Dendritic cell treated with granulocyte-macrophage colony-stimulating factor and Interleukin-4, amounts not matched to agents 40 ng/mL and 50 ng/mL, for 4 days (primary cell): ENCODE measurements around the gene CDC6.
"Not testable (repeated sequence)": the region's sequence is repeated elsewhere in the genome, so short reads cannot be mapped to it uniquely, and the experiment has no call there.

Experiments used
- H3K27ac Mint-ChIP-seq: one replicate; pipeline ENCODE4 v1.8.0; 2022; ENCODE audit warnings: mild to moderate bottlenecking, mixed read lengths
- H3K27me3 Mint-ChIP-seq: one replicate; pipeline ENCODE4 v1.8.0; 2022; ENCODE audit warnings: mild to moderate bottlenecking, mixed read lengths
- H3K36me3 Mint-ChIP-seq: one replicate; pipeline ENCODE4 v1.8.0; 2022; ENCODE audit warnings: low read depth, mixed read lengths
- H3K4me1 Mint-ChIP-seq: one replicate; pipeline ENCODE4 v1.8.0; 2022; ENCODE audit warnings: low read depth, mixed read lengths
- H3K4me3 Mint-ChIP-seq: one replicate; pipeline ENCODE4 v1.8.0; 2022; ENCODE audit warnings: mild to moderate bottlenecking, moderate library complexity, mixed read lengths
- H3K9me3 Mint-ChIP-seq: one replicate; pipeline ENCODE4 v1.8.0; 2022; ENCODE audit warnings: mixed read lengths
- intact Hi-C: fragments of 100-400 bp; cut with micrococcal nuclease; formaldehyde crosslinking; loops from one replicate; pipeline ENCODE4 v1.15.0; 2022

The CDC6 gene

GRCh38 chr17:40298726-40299125 lies 11.0 kb downstream of the CDC6 start:
- intact Hi-C loops = no loop called here
- H3K4me3 Mint-ChIP-seq = no peak overlapping the region
- H3K4me1 Mint-ChIP-seq = peaks cover 9% of the 10 kb centered on the region
- no peaks in the 10 kb centered on the region for H3K9me3 Mint-ChIP-seq
- H3K27me3 Mint-ChIP-seq = no peaks in the 10 kb centered on the region
- H3K27ac Mint-ChIP-seq = no peak overlapping the region
- H3K36me3 Mint-ChIP-seq = no peaks in the 10 kb centered on the region

GRCh38 chr17:40299159-40299757 lies 11.6 kb downstream of the CDC6 start:
- H3K9me3 Mint-ChIP-seq, intact Hi-C loops, H3K4me3 Mint-ChIP-seq, H3K36me3 Mint-ChIP-seq, H3K27me3 Mint-ChIP-seq, H3K27ac Mint-ChIP-seq: not testable (repeated sequence)
- peaks cover 15% of the 10 kb centered on the region for H3K4me1 Mint-ChIP-seq

- intact Hi-C loops = no loop called here
- Mint-ChIP-seq H3K4me3 (no peak overlapping the region), H3K27ac (no peak overlapping the region)
Measured at GRCh38 chr17:40301315-40301714, 13.6 kb downstream of the CDC6 start.

GRCh38 chr17:40303009-40303657 lies 15.5 kb downstream of the CDC6 start:
- Mint-ChIP-seq H3K27me3 (no peaks in the 10 kb centered on the region), H3K9me3 (no peaks in the 10 kb centered on the region), H3K4me1 (peaks cover 17% of the 10 kb centered on the region), H3K36me3 (no peaks in the 10 kb centered on the region), H3K4me3 (no peak overlapping the region), H3K27ac (no peak overlapping the region)
- intact Hi-C loops = loop anchor here (1.0 to 2.0 kb wide), 3 partner anchors 42 to 112 kb away; no protein-coding TSS in a partner anchor

More at GRCh38 chr17:40301315-40301714, 13.6 kb downstream of the CDC6 start:
- Mint-ChIP-seq H3K9me3 (no peaks in the 10 kb centered on the region), H3K36me3 (no peaks in the 10 kb centered on the region), H3K4me1 (peaks cover 17% of the 10 kb centered on the region), H3K27me3 (no peaks in the 10 kb centered on the region)

GRCh38 chr17:40303708-40304551 lies 16.3 kb downstream of the CDC6 start:
- Mint-ChIP-seq H3K27me3 (no peaks in the 10 kb centered on the region), H3K9me3 (no peaks in the 10 kb centered on the region)

GRCh38 chr17:40304552-40304863 lies 16.8 kb downstream of the CDC6 start:
- H3K27me3 Mint-ChIP-seq, intact Hi-C loops, H3K4me3 Mint-ChIP-seq, H3K36me3 Mint-ChIP-seq, H3K27ac Mint-ChIP-seq, H3K9me3 Mint-ChIP-seq: not testable (repeated sequence)
- peaks cover 17% of the 10 kb centered on the region for H3K4me1 Mint-ChIP-seq

More at GRCh38 chr17:40303708-40304551, 16.3 kb downstream of the CDC6 start:
- peaks cover 17% of the 10 kb centered on the region for H3K4me1 Mint-ChIP-seq
- no peaks in the 10 kb centered on the region for H3K36me3 Mint-ChIP-seq
- H3K27ac Mint-ChIP-seq = no peak overlapping the region
- intact Hi-C loops = loop anchor here (1.0 to 2.0 kb wide), 3 partner anchors 41 to 111 kb away; no protein-coding TSS in a partner anchor
- no peak overlapping the region for H3K4me3 Mint-ChIP-seq

- H3K9me3 Mint-ChIP-seq, H3K4me3 Mint-ChIP-seq, H3K36me3 Mint-ChIP-seq, H3K27ac Mint-ChIP-seq, intact Hi-C loops, H3K27me3 Mint-ChIP-seq: not testable (repeated sequence)
- peaks cover 17% of the 10 kb centered on the region for H3K4me1 Mint-ChIP-seq
Measured at GRCh38 chr17:40304866-40305265, 17.2 kb downstream of the CDC6 start.

- intact Hi-C loops = no loop called here
- no peaks in the 10 kb centered on the region for H3K9me3 Mint-ChIP-seq
- no peaks in the 10 kb centered on the region for H3K36me3 Mint-ChIP-seq
- no peak overlapping the region for H3K4me3 Mint-ChIP-seq
- no peaks in the 10 kb centered on the region for H3K27me3 Mint-ChIP-seq
- peaks cover 17% of the 10 kb centered on the region for H3K4me1 Mint-ChIP-seq
- no peak overlapping the region for H3K27ac Mint-ChIP-seq
Measured at GRCh38 chr17:40306395-40306794, 18.7 kb downstream of the CDC6 start.

GRCh38 chr17:40307001-40307730 lies 19.5 kb downstream of the CDC6 start:
- H3K4me3 Mint-ChIP-seq = no peak overlapping the region
- no peaks in the 10 kb centered on the region for H3K9me3 Mint-ChIP-seq
- no peaks in the 10 kb centered on the region for H3K36me3 Mint-ChIP-seq
- no peaks in the 10 kb centered on the region for H3K27me3 Mint-ChIP-seq
- peaks cover 17% of the 10 kb centered on the region for H3K4me1 Mint-ChIP-seq
- intact Hi-C loops = no loop called here
- no peak overlapping the region for H3K27ac Mint-ChIP-seq

- Mint-ChIP-seq H3K4me3 (no peak overlapping the region), H3K4me1 (peaks cover 17% of the 10 kb centered on the region), H3K9me3 (no peaks in the 10 kb centered on the region), H3K36me3 (no peaks in the 10 kb centered on the region), H3K27ac (no peak overlapping the region), H3K27me3 (no peaks in the 10 kb centered on the region)
- intact Hi-C loops = no loop called here
Measured at GRCh38 chr17:40307740-40308239, 20.1 kb downstream of the CDC6 start.

GRCh38 chr17:40309031-40309948 lies 21.6 kb downstream of the CDC6 start, which contains the start of gene RARA:
Gene RARA, plus strand, starts transcription at chr17:40309180. Its CDS starts 22,039 bp downstream, at chr17:40331219.
- Mint-ChIP-seq H3K36me3 (no peaks in the 10 kb centered on the region), H3K4me1 (peaks cover 5% of the 10 kb centered on the region), H3K27ac (no peak within 1 kb of the TSS), H3K27me3 (peaks cover 3% of the 10 kb centered on the region), H3K4me3 (no peak within 1 kb of the TSS), H3K9me3 (no peaks in the 10 kb centered on the region)
- intact Hi-C loops = no loop called here

GRCh38 chr17:40309949-40310510 lies 22.4 kb downstream of the CDC6 start:
- no peaks in the 10 kb centered on the region for H3K9me3 Mint-ChIP-seq
- peaks cover 3% of the 10 kb centered on the region for H3K27me3 Mint-ChIP-seq
- H3K27ac Mint-ChIP-seq = no peak overlapping the region
- intact Hi-C loops = no loop called here
- H3K4me3 Mint-ChIP-seq = no peak overlapping the region
- H3K36me3 Mint-ChIP-seq = no peaks in the 10 kb centered on the region
- H3K4me1 Mint-ChIP-seq = peaks cover 11% of the 10 kb centered on the region
